Measurements from ENCODE around the gene XIST. TPM values are rescaled to one million over a fixed set of nuclear protein-coding genes. Genes with fewer than 3 reads are reported as not detected.

XIST gene
- total RNA-seq, 3 donors from 2014 or later = 0.48 to 472 (median 378) TPM

GRCh38 chrX:73839152-73839551 lies 13.4 kb downstream of the XIST start:
- intact Hi-C loops (cut with DNase I; ENCODE audit: low total_unique reads) = no loop called here
- TF ChIP-seq, protein P1, sequence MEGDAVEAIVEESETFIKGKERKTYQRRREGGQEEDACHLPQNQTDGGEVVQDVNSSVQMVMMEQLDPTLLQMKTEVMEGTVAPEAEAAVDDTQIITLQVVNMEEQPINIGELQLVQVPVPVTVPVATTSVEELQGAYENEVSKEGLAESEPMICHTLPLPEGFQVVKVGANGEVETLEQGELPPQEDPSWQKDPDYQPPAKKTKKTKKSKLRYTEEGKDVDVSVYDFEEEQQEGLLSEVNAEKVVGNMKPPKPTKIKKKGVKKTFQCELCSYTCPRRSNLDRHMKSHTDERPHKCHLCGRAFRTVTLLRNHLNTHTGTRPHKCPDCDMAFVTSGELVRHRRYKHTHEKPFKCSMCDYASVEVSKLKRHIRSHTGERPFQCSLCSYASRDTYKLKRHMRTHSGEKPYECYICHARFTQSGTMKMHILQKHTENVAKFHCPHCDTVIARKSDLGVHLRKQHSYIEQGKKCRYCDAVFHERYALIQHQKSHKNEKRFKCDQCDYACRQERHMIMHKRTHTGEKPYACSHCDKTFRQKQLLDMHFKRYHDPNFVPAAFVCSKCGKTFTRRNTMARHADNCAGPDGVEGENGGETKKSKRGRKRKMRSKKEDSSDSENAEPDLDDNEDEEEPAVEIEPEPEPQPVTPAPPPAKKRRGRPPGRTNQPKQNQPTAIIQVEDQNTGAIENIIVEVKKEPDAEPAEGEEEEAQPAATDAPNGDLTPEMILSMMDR (IDR thresholded peaks at IDR 0.05) = no peak
- TF ChIP-seq POLR2A (IDR thresholded peaks at IDR 0.05) (no peak), POLR2AphosphoS5 (IDR thresholded peaks at IDR 0.05) (no peak)

DNA sequence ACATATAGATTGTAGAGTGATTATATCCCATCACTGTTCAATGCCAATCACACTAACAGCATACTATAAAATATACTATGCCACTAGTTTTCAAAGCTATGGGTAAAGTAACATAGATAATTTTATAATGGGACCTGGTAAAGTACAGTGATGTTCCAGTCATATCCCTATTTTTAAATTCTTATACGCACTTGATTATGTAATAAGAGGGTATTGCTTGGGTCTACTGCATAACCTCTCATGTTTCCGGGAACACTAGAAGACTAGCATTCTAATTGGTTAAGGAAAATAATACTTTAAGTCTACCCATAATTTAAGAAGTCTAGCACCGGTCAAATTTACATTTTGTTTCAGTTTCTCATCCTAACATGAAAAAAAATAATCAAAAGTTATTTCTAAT lies 14.4 kb downstream of the XIST start:
- intact Hi-C loops (cut with DNase I; ENCODE audit: low total_unique reads) = no loop called here
- DNase-seq (ENCODE audit: low spot score in 2 of 2) = no peak
- H3K27me3 ChIP-seq = no peaks in the 10 kb centered on the region
- H3K9me3 ChIP-seq = no peaks in the 10 kb centered on the region
- H3K36me3 ChIP-seq = no peaks in the 10 kb centered on the region
- no peaks in the 10 kb centered on the region for H3K4me1 ChIP-seq
- H3K27ac ChIP-seq = no peak overlapping the region
- TF ChIP-seq POLR2A (IDR thresholded peaks at IDR 0.05) (no peak), POLR2AphosphoS5 (IDR thresholded peaks at IDR 0.05) (no peak)
- TF ChIP-seq, protein P1 (IDR thresholded peaks at IDR 0.05) = no peak
- H3K4me3 ChIP-seq = no peak overlapping the region

More at GRCh38 chrX:73839152-73839551, 13.4 kb downstream of the XIST start:
- Histone ChIP-seq H3K36me3 (no peaks in the 10 kb centered on the region), H3K4me1 (no peaks in the 10 kb centered on the region), H3K27me3 (no peaks in the 10 kb centered on the region), H3K4me3 (no peak overlapping the region), H3K27ac (no peak overlapping the region), H3K9me3 (no peaks in the 10 kb centered on the region)
- no peak for DNase-seq (ENCODE audit: low spot score in 2 of 2)

GRCh38 chrX:73836956-73837477 lies 15.5 kb downstream of the XIST start:
- TF ChIP-seq, protein P1 (IDR thresholded peaks at IDR 0.05) = no peak
- no peak for TF ChIP-seq POLR2A (IDR thresholded peaks at IDR 0.05)
- no peak for TF ChIP-seq POLR2AphosphoS5 (IDR thresholded peaks at IDR 0.05)
- DNase-seq (ENCODE audit: low spot score in 2 of 2) = no peak
- Histone ChIP-seq H3K27ac (no peak overlapping the region), H3K4me3 (no peak overlapping the region), H3K36me3 (no peaks in the 10 kb centered on the region), H3K9me3 (no peaks in the 10 kb centered on the region), H3K4me1 (no peaks in the 10 kb centered on the region), H3K27me3 (no peaks in the 10 kb centered on the region)
- intact Hi-C loops (cut with DNase I; ENCODE audit: low total_unique reads) = no loop called here

DNA sequence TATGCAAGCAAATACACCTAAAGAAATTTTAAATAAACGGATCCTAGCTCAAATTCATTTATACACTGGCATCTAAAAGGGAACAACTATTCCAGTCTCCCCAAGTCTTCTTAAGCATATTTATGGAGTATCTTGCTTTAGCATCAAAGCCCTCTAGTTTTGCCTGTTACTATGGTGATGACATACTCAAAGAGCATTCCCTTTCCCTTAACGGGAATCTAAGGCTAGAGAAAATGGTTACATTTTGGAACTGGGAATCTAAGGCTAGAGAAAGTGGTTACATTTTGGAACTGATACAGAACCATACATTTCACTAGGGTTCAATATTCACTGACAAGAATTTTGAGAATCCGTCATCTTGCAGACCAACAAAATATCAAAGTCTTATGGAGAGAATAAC lies 18.3 kb downstream of the XIST start:
- no peak overlapping the region for H3K27ac ChIP-seq
- H3K27me3 ChIP-seq = no peaks in the 10 kb centered on the region
- no peaks in the 10 kb centered on the region for H3K9me3 ChIP-seq
- H3K4me3 ChIP-seq = no peak overlapping the region
- H3K36me3 ChIP-seq = no peaks in the 10 kb centered on the region
- TF ChIP-seq POLR2AphosphoS5 (IDR thresholded peaks at IDR 0.05) (no peak), POLR2A (IDR thresholded peaks at IDR 0.05) (no peak)
- TF ChIP-seq, protein P1 (IDR thresholded peaks at IDR 0.05) = no peak
- no peak for DNase-seq (ENCODE audit: low spot score in 2 of 2)
- no peaks in the 10 kb centered on the region for H3K4me1 ChIP-seq
- intact Hi-C loops (cut with DNase I; ENCODE audit: low total_unique reads) = no loop called here

DNA sequence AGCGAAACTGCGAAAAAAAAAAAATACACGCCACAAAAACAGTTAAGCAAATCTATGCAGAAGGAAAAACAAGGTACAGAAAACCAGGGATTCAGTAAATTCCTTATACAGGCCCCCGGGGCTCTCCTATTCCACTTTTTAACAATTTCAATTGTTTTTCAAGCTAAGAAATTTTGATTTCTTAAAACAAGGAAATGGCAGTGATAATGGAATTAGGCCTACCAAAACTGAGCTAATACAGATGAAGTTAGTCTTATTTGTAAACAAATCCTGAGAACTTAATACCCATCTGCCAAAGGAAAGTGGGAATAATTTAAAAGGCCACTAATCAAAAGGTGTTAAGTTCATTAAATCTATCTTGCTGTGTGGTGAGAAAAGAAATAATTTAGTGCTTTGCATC lies 20.2 kb downstream of the XIST start:
- no peak for DNase-seq (ENCODE audit: low spot score in 2 of 2)
- intact Hi-C loops (cut with DNase I; ENCODE audit: low total_unique reads) = no loop called here
- Histone ChIP-seq H3K27me3 (no peaks in the 10 kb centered on the region), H3K4me1 (no peaks in the 10 kb centered on the region), H3K4me3 (no peak overlapping the region), H3K9me3 (no peaks in the 10 kb centered on the region), H3K36me3 (no peaks in the 10 kb centered on the region), H3K27ac (no peak overlapping the region)
- no peak for TF ChIP-seq POLR2AphosphoS5 (IDR thresholded peaks at IDR 0.05)
- TF ChIP-seq, protein P1 (IDR thresholded peaks at IDR 0.05) = no peak
- TF ChIP-seq POLR2A (IDR thresholded peaks at IDR 0.05) = no peak
